Measurements from ENCODE around the gene TPST2. TPM values are rescaled to one million over a fixed set of nuclear protein-coding genes. Genes with fewer than 3 reads are reported as not detected.

TPST2 gene
- total and polyA plus RNA-seq, 9 of the 15 experiments (the other 6 are each of a cell fraction or from before 2014, with no cell fraction given): 14.2 to 123 (median 60.1) TPM

DNA sequence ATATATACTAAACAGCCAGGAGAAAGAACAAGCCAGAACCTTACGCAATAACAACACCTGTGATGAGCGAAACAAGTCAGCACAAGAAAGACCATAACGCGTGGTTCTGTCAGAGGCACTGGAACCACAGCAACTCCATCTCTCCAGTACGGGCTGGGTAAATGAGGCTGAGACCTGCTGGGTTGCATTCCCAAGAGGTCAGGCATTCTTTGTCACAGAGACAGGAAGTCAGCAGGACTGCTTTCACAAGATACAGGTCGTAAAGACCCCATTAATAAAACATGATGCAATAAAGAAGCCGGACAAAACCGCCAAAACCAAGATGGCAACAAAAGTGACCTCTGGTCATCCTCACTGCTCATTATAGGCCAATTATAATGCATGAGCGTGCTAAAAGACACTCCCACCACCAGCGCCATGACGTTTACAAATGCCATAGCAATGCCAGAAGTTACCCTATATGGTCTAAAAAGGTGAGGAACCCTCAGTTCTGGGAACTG is 21.7 kb downstream of the TPST2 start (continued):
- TF ChIP-seq, protein P1, sequence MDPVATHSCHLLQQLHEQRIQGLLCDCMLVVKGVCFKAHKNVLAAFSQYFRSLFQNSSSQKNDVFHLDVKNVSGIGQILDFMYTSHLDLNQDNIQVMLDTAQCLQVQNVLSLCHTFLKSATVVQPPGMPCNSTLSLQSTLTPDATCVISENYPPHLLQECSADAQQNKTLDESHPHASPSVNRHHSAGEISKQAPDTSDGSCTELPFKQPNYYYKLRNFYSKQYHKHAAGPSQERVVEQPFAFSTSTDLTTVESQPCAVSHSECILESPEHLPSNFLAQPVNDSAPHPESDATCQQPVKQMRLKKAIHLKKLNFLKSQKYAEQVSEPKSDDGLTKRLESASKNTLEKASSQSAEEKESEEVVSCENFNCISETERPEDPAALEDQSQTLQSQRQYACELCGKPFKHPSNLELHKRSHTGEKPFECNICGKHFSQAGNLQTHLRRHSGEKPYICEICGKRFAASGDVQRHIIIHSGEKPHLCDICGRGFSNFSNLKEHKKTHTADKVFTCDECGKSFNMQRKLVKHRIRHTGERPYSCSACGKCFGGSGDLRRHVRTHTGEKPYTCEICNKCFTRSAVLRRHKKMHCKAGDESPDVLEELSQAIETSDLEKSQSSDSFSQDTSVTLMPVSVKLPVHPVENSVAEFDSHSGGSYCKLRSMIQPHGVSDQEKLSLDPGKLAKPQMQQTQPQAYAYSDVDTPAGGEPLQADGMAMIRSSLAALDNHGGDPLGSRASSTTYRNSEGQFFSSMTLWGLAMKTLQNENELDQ (CRISPR knock-in tag; IDR thresholded peaks at IDR 0.05; ENCODE audit: borderline replicate concordance): no peak
- 0 out of 2 replicates have a peak, but pooled peaks have one; percentile 36 for TF ChIP-seq ZNF175 (CRISPR knock-in tag; IDR thresholded peaks at IDR 0.05; ENCODE audit: low read depth)
- peak; percentile 65; the same call in 1 of the 2 replicates for TF ChIP-seq ZKSCAN8 (CRISPR knock-in tag; IDR thresholded peaks at IDR 0.05)
- TF ChIP-seq EHMT2 (IDR thresholded peaks at IDR 0.05): no peak
- TF ChIP-seq CREB1 (IDR thresholded peaks at IDR 0.05): no peak
- no peak for TF ChIP-seq CREB1 (CRISPR knock-in tag; IDR thresholded peaks at IDR 0.05)
- TF ChIP-seq XRCC3 (IDR thresholded peaks at IDR 0.05): no peak
- TF ChIP-seq ATF7 (IDR thresholded peaks at IDR 0.05): peak; percentile 24; the same call in 1 of the 2 replicates
- TF ChIP-seq, protein P2, sequence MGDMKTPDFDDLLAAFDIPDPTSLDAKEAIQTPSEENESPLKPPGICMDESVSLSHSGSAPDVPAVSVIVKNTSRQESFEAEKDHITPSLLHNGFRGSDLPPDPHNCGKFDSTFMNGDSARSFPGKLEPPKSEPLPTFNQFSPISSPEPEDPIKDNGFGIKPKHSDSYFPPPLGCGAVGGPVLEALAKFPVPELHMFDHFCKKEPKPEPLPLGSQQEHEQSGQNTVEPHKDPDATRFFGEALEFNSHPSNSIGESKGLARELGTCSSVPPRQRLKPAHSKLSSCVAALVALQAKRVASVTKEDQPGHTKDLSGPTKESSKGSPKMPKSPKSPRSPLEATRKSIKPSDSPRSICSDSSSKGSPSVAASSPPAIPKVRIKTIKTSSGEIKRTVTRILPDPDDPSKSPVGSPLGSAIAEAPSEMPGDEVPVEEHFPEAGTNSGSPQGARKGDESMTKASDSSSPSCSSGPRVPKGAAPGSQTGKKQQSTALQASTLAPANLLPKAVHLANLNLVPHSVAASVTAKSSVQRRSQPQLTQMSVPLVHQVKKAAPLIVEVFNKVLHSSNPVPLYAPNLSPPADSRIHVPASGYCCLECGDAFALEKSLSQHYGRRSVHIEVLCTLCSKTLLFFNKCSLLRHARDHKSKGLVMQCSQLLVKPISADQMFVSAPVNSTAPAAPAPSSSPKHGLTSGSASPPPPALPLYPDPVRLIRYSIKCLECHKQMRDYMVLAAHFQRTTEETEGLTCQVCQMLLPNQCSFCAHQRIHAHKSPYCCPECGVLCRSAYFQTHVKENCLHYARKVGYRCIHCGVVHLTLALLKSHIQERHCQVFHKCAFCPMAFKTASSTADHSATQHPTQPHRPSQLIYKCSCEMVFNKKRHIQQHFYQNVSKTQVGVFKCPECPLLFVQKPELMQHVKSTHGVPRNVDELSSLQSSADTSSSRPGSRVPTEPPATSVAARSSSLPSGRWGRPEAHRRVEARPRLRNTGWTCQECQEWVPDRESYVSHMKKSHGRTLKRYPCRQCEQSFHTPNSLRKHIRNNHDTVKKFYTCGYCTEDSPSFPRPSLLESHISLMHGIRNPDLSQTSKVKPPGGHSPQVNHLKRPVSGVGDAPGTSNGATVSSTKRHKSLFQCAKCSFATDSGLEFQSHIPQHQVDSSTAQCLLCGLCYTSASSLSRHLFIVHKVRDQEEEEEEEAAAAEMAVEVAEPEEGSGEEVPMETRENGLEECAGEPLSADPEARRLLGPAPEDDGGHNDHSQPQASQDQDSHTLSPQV (IDR thresholded peaks at IDR 0.05): peak; percentile 22; the same call in 1 of the 2 replicates
- TF ChIP-seq CXXC5 (CRISPR knock-in tag; IDR thresholded peaks at IDR 0.05): peak; percentile 38; the same call in 1 of the 2 replicates
- TF ChIP-seq BMI1 (IDR thresholded peaks at IDR 0.05; ENCODE audit: low read length): no peak
- TF ChIP-seq, protein P3, sequence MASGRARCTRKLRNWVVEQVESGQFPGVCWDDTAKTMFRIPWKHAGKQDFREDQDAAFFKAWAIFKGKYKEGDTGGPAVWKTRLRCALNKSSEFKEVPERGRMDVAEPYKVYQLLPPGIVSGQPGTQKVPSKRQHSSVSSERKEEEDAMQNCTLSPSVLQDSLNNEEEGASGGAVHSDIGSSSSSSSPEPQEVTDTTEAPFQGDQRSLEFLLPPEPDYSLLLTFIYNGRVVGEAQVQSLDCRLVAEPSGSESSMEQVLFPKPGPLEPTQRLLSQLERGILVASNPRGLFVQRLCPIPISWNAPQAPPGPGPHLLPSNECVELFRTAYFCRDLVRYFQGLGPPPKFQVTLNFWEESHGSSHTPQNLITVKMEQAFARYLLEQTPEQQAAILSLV (tag; IDR thresholded peaks at IDR 0.05): peak; percentile 58; the same call in 1 of the 2 replicates
- TF ChIP-seq, protein P4, sequence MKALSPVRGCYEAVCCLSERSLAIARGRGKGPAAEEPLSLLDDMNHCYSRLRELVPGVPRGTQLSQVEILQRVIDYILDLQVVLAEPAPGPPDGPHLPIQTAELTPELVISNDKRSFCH (CRISPR knock-in tag; IDR thresholded peaks at IDR 0.05): no peak
- TF ChIP-seq, protein P4 (tag; IDR thresholded peaks at IDR 0.05): peak; percentile 34; the same call in 1 of the 2 replicates
- TF ChIP-seq, protein P5, sequence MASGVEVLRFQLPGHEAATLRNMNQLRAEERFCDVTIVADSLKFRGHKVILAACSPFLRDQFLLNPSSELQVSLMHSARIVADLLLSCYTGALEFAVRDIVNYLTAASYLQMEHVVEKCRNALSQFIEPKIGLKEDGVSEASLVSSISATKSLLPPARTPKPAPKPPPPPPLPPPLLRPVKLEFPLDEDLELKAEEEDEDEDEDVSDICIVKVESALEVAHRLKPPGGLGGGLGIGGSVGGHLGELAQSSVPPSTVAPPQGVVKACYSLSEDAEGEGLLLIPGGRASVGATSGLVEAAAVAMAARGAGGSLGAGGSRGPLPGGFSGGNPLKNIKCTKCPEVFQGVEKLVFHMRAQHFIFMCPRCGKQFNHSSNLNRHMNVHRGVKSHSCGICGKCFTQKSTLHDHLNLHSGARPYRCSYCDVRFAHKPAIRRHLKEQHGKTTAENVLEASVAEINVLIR (CRISPR knock-in tag; IDR thresholded peaks at IDR 0.05): no peak
- peak; percentile 84 for TF ChIP-seq ZNF584 (CRISPR knock-in tag; IDR thresholded peaks at IDR 0.05; ENCODE audit: low read depth)
- TF ChIP-seq, protein P6, sequence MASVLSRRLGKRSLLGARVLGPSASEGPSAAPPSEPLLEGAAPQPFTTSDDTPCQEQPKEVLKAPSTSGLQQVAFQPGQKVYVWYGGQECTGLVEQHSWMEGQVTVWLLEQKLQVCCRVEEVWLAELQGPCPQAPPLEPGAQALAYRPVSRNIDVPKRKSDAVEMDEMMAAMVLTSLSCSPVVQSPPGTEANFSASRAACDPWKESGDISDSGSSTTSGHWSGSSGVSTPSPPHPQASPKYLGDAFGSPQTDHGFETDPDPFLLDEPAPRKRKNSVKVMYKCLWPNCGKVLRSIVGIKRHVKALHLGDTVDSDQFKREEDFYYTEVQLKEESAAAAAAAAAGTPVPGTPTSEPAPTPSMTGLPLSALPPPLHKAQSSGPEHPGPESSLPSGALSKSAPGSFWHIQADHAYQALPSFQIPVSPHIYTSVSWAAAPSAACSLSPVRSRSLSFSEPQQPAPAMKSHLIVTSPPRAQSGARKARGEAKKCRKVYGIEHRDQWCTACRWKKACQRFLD (CRISPR knock-in tag; IDR thresholded peaks at IDR 0.05): peak; percentile 45; the same call in 1 of the 2 replicates
- TF ChIP-seq SMAD4 (CRISPR knock-in tag; conservative IDR thresholded peaks at IDR 0.05): peak; percentile 57; the same call in 1 of the 2 replicates
